HCT116 (cell line): ENCODE data around the gene TSSK2.

Source experiments
- EZH2 ChIP-seq: fragments of 200-600 bp; sonication (generic); IDR thresholded peaks from 2 replicates; pipeline ENCODE4 v1.6.1; 2017; ENCODE audit warnings: antibody characterized with exemption, mixed run types
- POLR2AphosphoS5 ChIP-seq: IDR thresholded peaks from 2 replicates; pipeline ENCODE4 v1.6.1; 2011; ENCODE audit warnings: mild to moderate bottlenecking, low read depth, low read length, moderate library complexity
- RAD21 ChIP-seq: IDR thresholded peaks from 2 replicates; pipeline ENCODE4 v1.6.1; 2012; ENCODE audit warnings: low read depth, mild to moderate bottlenecking
- TF ChIP-seq, protein P1 (sequence below), 3 experiments: fragments of 200-600 bp in 1 of 3; sonication (generic) in 1 of 3; IDR thresholded peaks in 2 of 3; conservative IDR thresholded peaks in 1 of 3; 2 replicates each; pipeline ENCODE4 v1.5.1; 2012 to 2017; ENCODE audit warnings: low read depth in 2 of 3, low read length in 2 of 3, antibody characterized with exemption in 1 of 3, borderline replicate concordance in 1 of 3, control low read depth in 1 of 3, mild to moderate bottlenecking in 1 of 3, mixed read lengths in 1 of 3, mixed run types in 1 of 3, moderate library complexity in 1 of 3; ENCODE audit not compliant: insufficient read depth in 1 of 3

- TF ChIP-seq EZH2 (no peak), RAD21 (no peak), POLR2AphosphoS5 (no peak)
- TF ChIP-seq, protein P1, sequence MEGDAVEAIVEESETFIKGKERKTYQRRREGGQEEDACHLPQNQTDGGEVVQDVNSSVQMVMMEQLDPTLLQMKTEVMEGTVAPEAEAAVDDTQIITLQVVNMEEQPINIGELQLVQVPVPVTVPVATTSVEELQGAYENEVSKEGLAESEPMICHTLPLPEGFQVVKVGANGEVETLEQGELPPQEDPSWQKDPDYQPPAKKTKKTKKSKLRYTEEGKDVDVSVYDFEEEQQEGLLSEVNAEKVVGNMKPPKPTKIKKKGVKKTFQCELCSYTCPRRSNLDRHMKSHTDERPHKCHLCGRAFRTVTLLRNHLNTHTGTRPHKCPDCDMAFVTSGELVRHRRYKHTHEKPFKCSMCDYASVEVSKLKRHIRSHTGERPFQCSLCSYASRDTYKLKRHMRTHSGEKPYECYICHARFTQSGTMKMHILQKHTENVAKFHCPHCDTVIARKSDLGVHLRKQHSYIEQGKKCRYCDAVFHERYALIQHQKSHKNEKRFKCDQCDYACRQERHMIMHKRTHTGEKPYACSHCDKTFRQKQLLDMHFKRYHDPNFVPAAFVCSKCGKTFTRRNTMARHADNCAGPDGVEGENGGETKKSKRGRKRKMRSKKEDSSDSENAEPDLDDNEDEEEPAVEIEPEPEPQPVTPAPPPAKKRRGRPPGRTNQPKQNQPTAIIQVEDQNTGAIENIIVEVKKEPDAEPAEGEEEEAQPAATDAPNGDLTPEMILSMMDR (IDR thresholded peaks at IDR 0.05 in 2 of 3, conservative IDR thresholded peaks at IDR 0.05 in 1 of 3; ENCODE audit: borderline replicate concordance in 1 of 3, insufficient read depth in 1 of 3, low read depth in 2 of 3, low read length in 2 of 3): no peak
These were observed 33.6 kb upstream of the TSSK2 start for GRCh38 chr22:19097518-19097917.
